ENCODE data around the gene PDE7B.

DNA sequence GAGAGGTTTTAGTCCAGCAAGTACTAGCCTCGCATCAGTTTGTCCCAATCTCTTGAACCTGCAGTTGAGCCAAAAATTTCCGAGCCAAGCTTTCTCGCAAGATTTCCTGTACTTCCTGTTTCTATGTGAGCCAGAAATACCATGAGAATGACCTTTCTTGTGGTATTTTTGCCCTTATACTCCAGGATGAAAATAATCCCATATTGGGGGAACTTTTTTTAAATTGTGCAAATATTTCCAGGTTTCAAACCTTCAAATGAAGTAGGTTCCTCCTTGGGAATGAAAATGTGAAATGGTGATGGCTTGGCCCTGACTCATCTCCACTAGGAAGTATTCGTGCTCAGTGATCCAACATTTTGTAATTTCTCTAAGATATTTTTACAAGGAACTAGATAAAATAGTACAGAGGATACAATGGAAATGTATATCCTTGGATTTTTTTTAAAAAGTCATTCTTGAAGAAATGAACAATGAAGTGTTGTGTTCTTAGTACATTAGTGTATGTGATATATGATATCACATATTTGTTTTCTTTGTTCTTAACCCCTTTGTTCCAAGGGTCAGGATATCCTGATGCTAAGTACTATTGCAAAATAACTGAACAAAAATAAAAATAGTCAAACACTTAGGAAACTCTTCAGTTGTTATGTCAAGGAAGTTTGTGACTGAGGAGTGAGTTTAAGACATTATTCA, 184.0 kb downstream of the PDE7B start:
- TF ChIP-seq, protein P1, sequence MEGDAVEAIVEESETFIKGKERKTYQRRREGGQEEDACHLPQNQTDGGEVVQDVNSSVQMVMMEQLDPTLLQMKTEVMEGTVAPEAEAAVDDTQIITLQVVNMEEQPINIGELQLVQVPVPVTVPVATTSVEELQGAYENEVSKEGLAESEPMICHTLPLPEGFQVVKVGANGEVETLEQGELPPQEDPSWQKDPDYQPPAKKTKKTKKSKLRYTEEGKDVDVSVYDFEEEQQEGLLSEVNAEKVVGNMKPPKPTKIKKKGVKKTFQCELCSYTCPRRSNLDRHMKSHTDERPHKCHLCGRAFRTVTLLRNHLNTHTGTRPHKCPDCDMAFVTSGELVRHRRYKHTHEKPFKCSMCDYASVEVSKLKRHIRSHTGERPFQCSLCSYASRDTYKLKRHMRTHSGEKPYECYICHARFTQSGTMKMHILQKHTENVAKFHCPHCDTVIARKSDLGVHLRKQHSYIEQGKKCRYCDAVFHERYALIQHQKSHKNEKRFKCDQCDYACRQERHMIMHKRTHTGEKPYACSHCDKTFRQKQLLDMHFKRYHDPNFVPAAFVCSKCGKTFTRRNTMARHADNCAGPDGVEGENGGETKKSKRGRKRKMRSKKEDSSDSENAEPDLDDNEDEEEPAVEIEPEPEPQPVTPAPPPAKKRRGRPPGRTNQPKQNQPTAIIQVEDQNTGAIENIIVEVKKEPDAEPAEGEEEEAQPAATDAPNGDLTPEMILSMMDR (IDR thresholded peaks at IDR 0.05) = no peak
- TF ChIP-seq POLR2A (IDR thresholded peaks at IDR 0.05) = no peak

Measured in Peyer's patch (tissue), 4 donors.